ENCODE measurements around the gene KASH5. TPM values are rescaled to one million over a fixed set of nuclear protein-coding genes. Genes with fewer than 3 reads are reported as not detected.

Gene KASH5
- total RNA-seq, 1 experiment from 2014 or later: not detected

DNA sequence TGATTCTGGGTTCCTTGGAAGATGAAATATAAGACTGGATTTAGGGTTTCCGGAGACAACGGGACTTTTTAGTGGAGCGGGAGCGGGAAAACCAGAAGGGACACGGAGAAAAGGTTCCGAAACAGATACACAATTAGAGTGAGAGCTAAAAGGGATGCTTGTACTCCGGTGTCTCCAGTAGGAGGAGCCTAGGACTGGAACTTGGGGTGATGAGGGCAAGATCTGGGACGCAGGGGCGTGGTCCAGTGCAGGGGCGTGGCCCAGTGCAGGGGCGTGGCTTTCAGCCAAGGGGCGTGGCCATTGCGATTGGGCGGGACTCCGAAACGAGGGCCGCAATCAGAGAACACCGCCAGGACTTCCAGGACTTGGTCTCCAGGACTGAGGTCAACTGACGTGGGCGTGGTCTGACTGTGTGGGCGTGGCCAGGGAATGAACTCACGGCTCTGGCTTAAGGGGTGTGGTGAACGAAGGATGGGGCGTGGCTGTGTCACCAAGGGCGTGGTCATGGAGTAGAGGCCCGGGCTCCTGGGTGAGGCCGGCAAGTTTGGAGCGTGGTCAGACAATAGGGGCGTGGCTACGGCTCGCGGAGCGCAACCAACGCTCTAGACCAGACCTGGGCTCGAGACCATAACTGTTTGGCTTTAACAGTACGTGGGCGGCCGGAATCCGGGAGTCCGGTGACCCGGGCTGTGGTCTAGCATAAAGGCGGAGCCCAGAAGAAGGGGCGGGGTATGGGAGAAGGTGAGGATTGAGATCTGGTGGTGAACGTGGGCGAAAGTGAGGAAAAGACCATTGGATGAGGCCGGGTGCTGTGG lies 24.6 kb upstream of the KASH5 start, which contains the start of gene DKKL1:
Gene DKKL1 (plus strand): TSS at position 610 of the 815 bp plus-strand sequence. CDS start 122 bp downstream, at position 732.
- Histone ChIP-seq H3K56ac (ENCODE audit: insufficient read length, low read depth, low read length) (no peak within 1 kb of the TSS), H3K14ac (ENCODE audit: insufficient read depth, low read length) (0 out of 2 replicates have a peak within 1 kb of the TSS, but pooled peaks have one; percentile 71), H3K79me2 (ENCODE audit: insufficient read depth, low read length) (peaks cover 6% of the 10 kb centered on the region; the same call in 1 of the 2 replicates), H2BK5ac (ENCODE audit: insufficient read length, low read length) (no peak within 1 kb of the TSS), H4K20me1 (ENCODE audit: control insufficient read depth, insufficient read depth, insufficient read length) (no peaks in the 10 kb centered on the region), H3K27me3 (ENCODE audit: insufficient read depth, low read length) (no peaks in the 10 kb centered on the region), H3K18ac (ENCODE audit: insufficient read length, low read depth, low read length) (peak within 1 kb of the TSS; percentile 8), H2AK5ac (ENCODE audit: insufficient read length, low read length) (no peak within 1 kb of the TSS), H2BK120ac (ENCODE audit: low read depth, low read length, poor library complexity, severe bottlenecking) (no peak within 1 kb of the TSS), H4K8ac (replicated peaks; ENCODE audit: insufficient read length, low read depth, low read length) (no peak within 1 kb of the TSS), H3K27ac (ENCODE audit: insufficient read length, low read depth, low read length) (no peak within 1 kb of the TSS), H3K4me2 (ENCODE audit: insufficient read depth, insufficient read length, low read length) (peak within 1 kb of the TSS; percentile 96), H3K9ac (ENCODE audit: extremely low read depth, insufficient read length, low read length) (peak within 1 kb of the TSS; percentile 59), H2AFZ (ENCODE audit: low read length) (no peak within 1 kb of the TSS), H3K4ac (ENCODE audit: low read depth, low read length) (no peak within 1 kb of the TSS), H3K23me2 (ENCODE audit: insufficient read length, low read depth, low read length, poor library complexity, severe bottlenecking) (peaks cover 8% of the 10 kb centered on the region), H3K23ac (ENCODE audit: insufficient read length, low read depth, low read length) (no peak within 1 kb of the TSS), H3T11ph (ENCODE audit: low read length) (no peak within 1 kb of the TSS), H3K4me1 (ENCODE audit: insufficient read depth, low read length) (no peaks in the 10 kb centered on the region; the same call in 1 of the 2 replicates), H2BK12ac (ENCODE audit: insufficient read length, low read depth, low read length) (no peak within 1 kb of the TSS), H4K91ac (ENCODE audit: insufficient read length, low read depth, low read length) (no peak within 1 kb of the TSS), H4K5ac (ENCODE audit: insufficient read length, low read depth, low read length) (no peak within 1 kb of the TSS), H3K79me1 (ENCODE audit: insufficient read depth, low read depth, low read length, poor library complexity, severe bottlenecking) (peaks cover 6% of the 10 kb centered on the region), H3K9me3 (ENCODE audit: control insufficient read depth, low read depth, low read length) (no peaks in the 10 kb centered on the region), H2BK20ac (ENCODE audit: low read depth, low read length, poor library complexity, severe bottlenecking) (no peak within 1 kb of the TSS), H2BK15ac (ENCODE audit: low read depth, low read length) (no peak within 1 kb of the TSS)
- H3K4me1 Mint-ChIP-seq: peaks cover 4 to 17% of the 10 kb centered on the region in 2 experiments
- peaks cover 0 to 3% of the 10 kb centered on the region in 2 experiments; a peak in 1 of 5 replicates for H3K9me3 Mint-ChIP-seq
- H3K27me3 Mint-ChIP-seq (ENCODE audit: low read depth): peaks cover 3% of the 10 kb centered on the region
- peak; percentile 100 for DNase-seq
- peak within 1 kb of the TSS in 2 of 3 experiments; percentile 11 to 56; a peak in 2 of 7 replicates for H3K27ac Mint-ChIP-seq
- H3K36me3 Mint-ChIP-seq (ENCODE audit: insufficient read depth in 1 of 3, low read depth in 3 of 3): peaks cover 11 to 17% (median 13%) of the 10 kb centered on the region in 3 experiments; a peak in 6 of 7 replicates
- no peak within 1 kb of the TSS; a peak in 1 of 5 replicates for H3K4me3 Mint-ChIP-seq
- WGBS (ENCODE audit: extremely low coverage, insufficient read length, low lambda C conversion rate): no CpG with 5 or more reads among the region's 46 CpGs
- TF ChIP-seq, protein P1, sequence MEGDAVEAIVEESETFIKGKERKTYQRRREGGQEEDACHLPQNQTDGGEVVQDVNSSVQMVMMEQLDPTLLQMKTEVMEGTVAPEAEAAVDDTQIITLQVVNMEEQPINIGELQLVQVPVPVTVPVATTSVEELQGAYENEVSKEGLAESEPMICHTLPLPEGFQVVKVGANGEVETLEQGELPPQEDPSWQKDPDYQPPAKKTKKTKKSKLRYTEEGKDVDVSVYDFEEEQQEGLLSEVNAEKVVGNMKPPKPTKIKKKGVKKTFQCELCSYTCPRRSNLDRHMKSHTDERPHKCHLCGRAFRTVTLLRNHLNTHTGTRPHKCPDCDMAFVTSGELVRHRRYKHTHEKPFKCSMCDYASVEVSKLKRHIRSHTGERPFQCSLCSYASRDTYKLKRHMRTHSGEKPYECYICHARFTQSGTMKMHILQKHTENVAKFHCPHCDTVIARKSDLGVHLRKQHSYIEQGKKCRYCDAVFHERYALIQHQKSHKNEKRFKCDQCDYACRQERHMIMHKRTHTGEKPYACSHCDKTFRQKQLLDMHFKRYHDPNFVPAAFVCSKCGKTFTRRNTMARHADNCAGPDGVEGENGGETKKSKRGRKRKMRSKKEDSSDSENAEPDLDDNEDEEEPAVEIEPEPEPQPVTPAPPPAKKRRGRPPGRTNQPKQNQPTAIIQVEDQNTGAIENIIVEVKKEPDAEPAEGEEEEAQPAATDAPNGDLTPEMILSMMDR (conservative IDR thresholded peaks at IDR 0.05): peak; percentile 40
